Astrocyte of the cerebellum (primary cell): ENCODE results near the gene MARF1.
"Not testable (repeated sequence)": the region's sequence is repeated elsewhere in the genome, so short reads cannot be mapped to it uniquely, and the experiment has no call there.

ENCODE experiments used
- DNase-seq: peaks from one replicate; pipeline ENCODE4 v3.0.0-alpha.2; 2011; ENCODE audit warnings: low read depth
- H3K4me3 ChIP-seq: 2 replicates; pipeline ENCODE4 v1.5.1; 2011; ENCODE audit warnings: mild to moderate bottlenecking, low read depth, low read length, moderate library complexity
- in situ Hi-C: cut with HindIII; loops from 2 replicates; pipeline ENCODE4 v1.10.0; 2017; ENCODE audit warnings: low sequenced_read_pairs
- TF ChIP-seq, protein P1 (sequence below): IDR thresholded peaks from 2 replicates; pipeline ENCODE4 v1.5.1; 2012; ENCODE audit warnings: low read length, low read depth, moderate library complexity, mild to moderate bottlenecking; ENCODE audit errors: missing control alignments

MARF1 gene

DNA sequence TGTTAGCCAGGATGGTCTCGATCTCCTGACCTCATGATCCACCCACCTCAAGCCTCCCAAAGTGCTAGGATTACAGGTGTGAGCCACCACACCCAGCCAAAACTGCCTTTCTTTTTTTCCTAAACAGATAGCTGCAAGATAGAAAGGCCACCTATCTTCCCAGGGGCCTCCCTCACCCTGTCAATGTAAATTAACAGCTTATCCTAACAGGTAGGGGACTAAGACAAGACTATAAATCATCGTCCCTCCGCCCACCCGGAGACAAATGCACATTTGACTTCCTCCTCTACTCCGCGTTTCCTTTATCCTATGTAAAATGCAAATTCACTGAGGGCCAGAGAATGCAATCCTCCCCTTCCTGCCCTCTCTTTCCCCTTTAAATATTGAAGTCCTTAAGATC, 71.4 kb downstream of the MARF1 start:
- TF ChIP-seq, protein P1, sequence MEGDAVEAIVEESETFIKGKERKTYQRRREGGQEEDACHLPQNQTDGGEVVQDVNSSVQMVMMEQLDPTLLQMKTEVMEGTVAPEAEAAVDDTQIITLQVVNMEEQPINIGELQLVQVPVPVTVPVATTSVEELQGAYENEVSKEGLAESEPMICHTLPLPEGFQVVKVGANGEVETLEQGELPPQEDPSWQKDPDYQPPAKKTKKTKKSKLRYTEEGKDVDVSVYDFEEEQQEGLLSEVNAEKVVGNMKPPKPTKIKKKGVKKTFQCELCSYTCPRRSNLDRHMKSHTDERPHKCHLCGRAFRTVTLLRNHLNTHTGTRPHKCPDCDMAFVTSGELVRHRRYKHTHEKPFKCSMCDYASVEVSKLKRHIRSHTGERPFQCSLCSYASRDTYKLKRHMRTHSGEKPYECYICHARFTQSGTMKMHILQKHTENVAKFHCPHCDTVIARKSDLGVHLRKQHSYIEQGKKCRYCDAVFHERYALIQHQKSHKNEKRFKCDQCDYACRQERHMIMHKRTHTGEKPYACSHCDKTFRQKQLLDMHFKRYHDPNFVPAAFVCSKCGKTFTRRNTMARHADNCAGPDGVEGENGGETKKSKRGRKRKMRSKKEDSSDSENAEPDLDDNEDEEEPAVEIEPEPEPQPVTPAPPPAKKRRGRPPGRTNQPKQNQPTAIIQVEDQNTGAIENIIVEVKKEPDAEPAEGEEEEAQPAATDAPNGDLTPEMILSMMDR, result no peak
- no peak overlapping the region for H3K4me3 ChIP-seq
- in situ Hi-C loops, result no loop called here
- DNase-seq, result no peak

- H3K4me3 ChIP-seq, DNase-seq, in situ Hi-C loops: not testable (repeated sequence)
These were observed 72.3 kb downstream of the MARF1 start for GRCh38 chr16:15570666-15571065.

DNA sequence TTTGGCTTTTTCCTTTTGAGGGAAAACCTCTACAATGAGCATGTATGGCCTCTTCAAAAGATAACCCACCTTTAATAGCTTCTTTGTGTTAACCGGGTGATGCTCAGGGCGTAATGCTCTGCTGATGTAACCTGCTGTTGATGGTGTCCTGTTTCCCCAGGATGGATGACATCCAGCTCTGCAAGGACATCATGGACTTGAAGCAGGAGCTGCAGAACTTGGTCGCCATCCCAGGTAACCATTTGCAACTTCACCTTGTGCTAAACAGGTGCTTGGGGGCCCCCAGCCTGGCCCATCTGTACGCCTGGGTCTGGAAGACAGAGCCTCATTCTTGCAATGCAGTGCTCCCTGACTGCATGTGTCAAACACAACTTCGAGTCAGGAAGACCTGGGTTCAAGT, 75.1 kb downstream of the MARF1 start:
- TF ChIP-seq, protein P1, result no peak
- DNase-seq, result no peak
- H3K4me3 ChIP-seq, result no peak overlapping the region
- in situ Hi-C loops, result no loop called here

GRCh38 chr16:15566095-15566494, 76.9 kb downstream of the MARF1 start:
- no peak overlapping the region for H3K4me3 ChIP-seq
- no peak for DNase-seq
- TF ChIP-seq, protein P1, result no peak
- in situ Hi-C loops, result no loop called here

DNA sequence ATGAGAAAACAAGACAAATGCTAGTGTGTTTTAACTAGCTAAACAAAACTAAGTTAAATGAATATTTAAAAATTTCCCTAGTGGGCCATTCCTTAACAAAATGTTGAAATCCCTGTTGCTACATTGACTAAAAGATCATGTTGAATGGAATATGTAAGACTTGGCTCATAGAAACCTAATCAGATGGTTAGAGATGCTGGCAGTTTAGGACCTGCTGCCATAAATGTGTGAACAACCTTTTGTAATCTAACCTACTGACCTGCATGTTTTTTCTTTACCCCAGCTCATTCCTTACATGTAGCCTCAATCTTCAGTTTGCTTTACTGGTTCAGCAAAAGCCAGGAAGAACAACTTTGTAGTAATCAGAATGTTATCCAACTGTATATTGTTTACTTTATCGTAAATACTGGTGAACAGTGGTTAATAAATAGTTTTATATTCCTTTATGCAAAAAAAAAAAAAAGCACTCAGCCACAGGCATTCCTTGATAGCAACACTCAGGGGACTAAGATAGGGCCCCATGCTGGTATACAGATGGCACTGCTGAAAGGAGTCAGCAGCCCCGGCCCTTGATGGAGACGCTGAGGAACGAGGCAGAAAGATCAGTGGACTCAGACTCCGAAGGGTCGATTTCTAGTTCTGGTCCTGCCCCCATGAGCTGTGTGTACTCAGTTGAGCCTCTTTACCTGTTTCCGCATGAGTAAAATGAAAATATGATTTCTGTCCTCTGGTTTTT, 78.2 kb downstream of the MARF1 start:
- H3K4me3 ChIP-seq, result no peak overlapping the region
- TF ChIP-seq, protein P1, result no peak
- DNase-seq, result no peak
- in situ Hi-C loops, result no loop called here

DNA sequence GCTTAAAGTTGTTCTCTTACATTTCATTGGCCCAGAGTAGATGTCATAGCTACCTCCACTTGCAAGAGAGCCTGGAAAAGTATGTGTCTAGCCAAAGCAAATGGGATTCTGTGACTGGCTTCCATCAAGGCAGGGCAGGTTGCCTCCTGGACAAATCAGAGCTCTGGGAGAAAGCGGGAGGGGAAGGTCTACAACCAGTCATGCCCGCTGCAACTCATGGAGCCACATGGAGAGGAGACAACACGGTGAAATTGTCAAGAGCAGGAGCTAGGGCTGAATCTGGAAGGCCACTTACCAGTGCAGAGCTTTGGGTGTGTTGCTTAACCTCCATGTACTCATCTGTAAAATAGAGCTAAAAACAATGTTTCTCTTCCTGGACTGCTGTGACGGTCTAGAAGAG, 83.8 kb downstream of the MARF1 start:
- in situ Hi-C loops, result no loop called here
- no peak overlapping the region for H3K4me3 ChIP-seq
- TF ChIP-seq, protein P1, result no peak
- DNase-seq, result no peak

- in situ Hi-C loops, result no loop called here
- no peak overlapping the region for H3K4me3 ChIP-seq
- TF ChIP-seq, protein P1, result no peak
- DNase-seq, result no peak
These were observed 85.7 kb downstream of the MARF1 start for GRCh38 chr16:15557258-15557657.
